GM18870 (cell line): ENCODE results near the gene RBP3.

ENCODE experiments used
- ATAC-seq: cut with Tn5 transposase; IDR thresholded peaks from one replicate; pipeline ENCODE4 v1.9.1; 2021; ENCODE audit warnings: moderate library complexity; ENCODE audit not compliant: unreplicated experiment

The RBP3 gene

DNA sequence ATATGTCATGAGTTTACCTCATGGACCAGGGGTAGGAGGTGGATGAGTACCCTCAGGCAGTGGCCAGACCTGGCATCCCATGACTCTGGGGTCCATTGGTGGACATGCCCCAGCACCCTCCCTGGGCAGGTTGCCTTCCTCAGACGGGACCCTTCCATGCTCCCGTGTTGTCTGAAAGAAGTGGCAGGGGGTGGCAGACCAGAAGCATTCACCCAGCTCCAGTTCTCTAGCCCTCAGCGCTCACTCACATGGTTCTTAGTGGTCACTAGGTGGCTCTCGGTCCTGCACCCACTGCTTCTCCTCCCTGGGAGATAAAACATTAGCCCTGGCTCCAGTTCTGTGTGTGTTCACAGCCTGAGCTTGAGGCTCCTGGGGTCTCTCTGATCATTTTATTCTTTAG, 6.0 kb downstream of the RBP3 start:
- no peak for ATAC-seq

DNA sequence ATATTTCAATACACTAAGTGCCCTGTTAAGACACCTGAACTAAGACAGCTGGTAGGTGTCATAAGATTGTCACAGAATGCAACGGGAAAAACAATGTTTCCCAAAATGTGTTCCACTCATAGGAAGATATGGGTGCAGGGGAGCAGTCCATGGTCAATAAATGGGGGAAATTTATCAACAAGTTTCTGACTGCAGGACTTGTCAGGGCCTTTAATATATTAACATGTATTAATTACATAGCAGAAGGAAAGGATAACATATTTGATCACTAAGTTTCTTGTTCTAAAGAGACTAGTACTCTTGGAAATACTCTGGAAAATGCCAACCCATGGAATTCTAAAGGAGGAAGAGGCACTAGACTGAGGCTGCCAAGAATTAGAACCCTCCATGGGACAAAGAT, 6.7 kb downstream of the RBP3 start:
- no peak for ATAC-seq

- no peak for ATAC-seq
Measured at GRCh38 chr10:47356708-47357107, 8.5 kb downstream of the RBP3 start.

- no peak for ATAC-seq
Measured at GRCh38 chr10:47357131-47357582, 9.0 kb downstream of the RBP3 start.

DNA sequence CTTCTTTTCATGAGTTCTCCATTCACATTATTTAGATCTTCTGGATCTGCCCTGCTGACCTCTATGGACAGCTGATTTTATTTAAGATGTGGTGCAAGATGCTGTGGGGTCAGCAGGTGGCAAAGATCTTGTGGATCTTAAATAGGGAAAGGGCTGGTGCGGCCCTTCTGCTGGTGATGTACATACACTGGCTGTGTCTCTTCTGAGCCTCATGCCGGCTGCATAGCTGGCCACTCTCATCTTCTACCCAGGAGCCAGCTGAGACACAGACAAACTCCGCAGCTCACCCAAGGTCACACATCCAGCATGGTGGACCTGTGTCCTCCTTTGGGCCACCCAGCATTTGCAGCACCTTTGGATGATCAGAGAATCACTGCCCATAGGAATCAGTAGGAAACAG, 9.7 kb downstream of the RBP3 start:
- ATAC-seq = no peak

- no peak for ATAC-seq
Measured at GRCh38 chr10:47358457-47358856, 10.3 kb downstream of the RBP3 start.

GRCh38 chr10:47359101-47359500, 10.9 kb downstream of the RBP3 start:
- ATAC-seq = no peak

DNA sequence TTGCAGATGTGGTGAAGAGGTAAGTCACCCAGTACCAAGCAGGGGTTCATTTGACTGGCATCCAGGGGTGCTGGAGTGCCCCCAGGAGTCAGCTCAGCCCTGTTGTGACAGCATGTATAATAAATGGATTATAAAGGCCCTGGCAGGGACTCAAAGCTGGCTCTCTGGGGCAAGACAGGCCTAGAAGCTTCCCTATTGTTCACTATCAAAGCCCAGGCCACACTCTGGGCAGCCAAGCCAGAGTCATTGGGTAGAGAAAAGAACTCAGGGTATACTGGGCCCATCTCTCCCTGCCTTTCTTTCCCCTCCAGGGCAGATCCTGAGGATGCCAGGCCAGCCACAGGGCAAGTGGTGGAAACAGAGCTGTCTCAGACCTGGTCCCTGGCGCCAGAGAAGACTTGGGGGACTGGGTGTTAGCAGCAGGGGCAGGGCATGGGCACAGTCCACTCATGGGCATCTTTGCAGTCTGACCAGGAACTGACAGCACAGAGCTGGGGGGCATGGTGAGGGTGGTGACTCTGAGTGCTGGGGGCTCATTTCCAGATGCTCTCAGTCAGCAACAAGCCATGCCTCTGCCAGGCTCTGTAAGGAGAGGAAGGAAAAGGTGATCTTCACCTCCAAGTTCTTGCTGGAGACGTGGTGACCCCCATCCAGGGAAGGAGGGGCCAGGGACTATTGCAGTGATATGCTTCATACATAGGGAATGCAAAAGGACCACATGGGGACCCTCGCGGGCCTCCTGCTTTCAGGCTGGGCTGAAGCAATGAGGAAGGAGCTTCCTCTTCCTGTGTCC, 11.7 kb downstream of the RBP3 start:
- no peak for ATAC-seq

DNA sequence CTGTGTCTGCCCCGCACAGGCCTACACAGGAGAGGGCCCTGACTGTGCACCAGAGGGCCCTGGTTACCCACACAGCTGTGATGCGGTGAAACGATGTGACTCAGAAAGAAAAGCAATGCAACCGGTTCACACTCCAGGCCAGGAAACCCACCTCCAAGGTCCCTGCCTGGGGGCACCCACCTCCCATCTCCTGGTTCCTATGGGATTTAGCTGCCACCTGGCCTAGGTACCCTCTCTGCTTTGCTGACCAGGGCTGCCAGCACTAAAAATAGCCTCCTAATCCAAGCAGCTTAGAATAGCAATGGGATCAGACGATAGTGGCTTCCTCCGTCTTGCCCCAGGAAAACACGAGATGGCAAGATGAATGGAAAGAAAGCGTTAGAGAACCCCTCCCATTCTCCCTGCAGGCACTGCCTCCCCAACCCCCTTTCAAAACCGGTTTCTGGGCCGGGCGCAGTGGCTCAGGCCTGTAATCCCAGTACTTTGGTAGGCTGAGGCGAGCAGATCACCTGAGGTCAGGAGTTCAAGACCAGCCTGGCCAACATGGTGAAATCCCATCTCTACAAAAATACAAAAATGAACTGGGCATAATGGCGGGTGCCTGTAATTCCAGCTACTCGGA, 12.4 kb downstream of the RBP3 start:
- ATAC-seq = no peak

DNA sequence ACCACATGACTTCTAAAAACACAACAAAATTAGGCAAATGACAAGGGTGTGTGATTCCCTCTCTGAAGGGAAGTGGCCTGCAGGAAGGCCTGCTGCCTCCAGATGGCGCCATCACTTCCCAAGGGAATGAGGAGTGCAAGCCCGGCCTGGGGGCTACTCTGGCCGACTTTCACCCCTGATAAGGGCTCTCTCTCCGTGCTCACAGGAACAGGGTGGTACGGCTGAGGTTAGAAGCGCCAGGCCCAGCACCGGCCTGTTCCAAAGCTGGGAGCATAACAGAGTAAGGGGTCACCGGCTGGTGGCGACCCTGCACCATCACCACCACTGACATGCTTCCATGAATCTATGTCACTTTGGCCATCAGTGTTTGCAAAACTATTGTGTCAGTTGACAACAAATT, 13.1 kb downstream of the RBP3 start:
- no peak for ATAC-seq

DNA sequence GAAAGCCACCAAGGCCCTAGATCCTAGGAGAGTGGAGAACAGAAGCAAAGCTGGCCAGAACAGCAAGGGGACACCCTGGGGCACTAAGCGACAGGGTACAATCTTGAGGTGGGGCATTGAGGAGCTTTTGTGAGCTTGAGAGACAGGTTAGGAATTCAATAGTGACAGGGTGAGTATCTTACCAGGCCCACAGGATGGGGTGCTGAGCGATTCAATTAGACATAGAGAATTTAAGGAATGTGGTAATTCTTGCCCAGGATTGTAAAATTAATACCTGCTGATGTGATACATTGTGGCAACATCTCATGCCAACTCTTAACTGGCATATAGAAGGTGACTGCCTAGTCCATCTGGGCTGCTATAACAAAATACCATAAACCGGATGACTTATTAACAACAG, 14.0 kb downstream of the RBP3 start:
- ATAC-seq = no peak

- no peak for ATAC-seq
Measured at GRCh38 chr10:47363781-47364180, 15.6 kb downstream of the RBP3 start.

DNA sequence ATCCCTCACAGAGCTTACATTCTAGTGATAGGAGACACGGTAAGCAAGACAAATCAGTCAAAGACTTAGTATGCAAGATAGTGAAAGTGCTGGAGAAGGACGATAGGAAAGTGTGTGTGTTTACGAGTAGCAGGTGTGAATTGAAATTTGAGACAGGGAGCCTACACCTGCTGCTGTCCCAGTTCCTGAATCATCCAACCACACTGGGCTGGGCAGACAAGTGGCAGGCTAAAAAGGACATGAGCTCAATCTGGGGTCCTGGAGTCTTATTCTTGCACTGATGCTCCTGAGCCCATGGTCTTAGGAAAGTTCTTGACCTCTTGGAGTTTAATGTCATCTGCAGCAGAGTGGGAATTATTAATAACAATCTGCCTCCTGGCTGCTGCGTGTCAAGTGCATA, 16.2 kb downstream of the RBP3 start:
- no peak for ATAC-seq

- ATAC-seq = no peak
Measured at GRCh38 chr10:47364911-47365310, 16.7 kb downstream of the RBP3 start.

GRCh38 chr10:47365431-47366180, 17.4 kb downstream of the RBP3 start:
- ATAC-seq = no peak

DNA sequence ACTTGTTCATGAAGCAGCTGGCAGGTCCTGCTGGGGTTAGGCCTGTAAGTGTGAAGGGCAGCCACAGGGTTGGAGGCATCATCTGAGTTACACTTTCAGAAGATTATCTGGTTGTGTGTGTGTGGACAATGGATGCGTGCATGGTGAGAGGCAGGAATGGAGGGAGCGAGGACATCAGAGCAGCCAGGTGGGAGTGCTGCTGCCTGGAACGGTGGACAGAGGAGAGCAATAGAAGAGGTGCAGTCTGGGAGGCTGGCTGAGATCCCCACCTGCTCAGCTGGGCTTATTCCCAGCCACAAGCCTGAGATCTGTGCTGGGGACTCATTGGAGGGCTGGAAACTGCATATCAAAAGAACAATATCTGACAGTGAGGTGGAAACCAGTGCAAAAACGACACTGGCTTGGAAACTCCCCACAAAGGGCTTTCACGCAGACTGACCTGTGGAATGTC, 18.0 kb downstream of the RBP3 start:
- ATAC-seq = no peak

DNA sequence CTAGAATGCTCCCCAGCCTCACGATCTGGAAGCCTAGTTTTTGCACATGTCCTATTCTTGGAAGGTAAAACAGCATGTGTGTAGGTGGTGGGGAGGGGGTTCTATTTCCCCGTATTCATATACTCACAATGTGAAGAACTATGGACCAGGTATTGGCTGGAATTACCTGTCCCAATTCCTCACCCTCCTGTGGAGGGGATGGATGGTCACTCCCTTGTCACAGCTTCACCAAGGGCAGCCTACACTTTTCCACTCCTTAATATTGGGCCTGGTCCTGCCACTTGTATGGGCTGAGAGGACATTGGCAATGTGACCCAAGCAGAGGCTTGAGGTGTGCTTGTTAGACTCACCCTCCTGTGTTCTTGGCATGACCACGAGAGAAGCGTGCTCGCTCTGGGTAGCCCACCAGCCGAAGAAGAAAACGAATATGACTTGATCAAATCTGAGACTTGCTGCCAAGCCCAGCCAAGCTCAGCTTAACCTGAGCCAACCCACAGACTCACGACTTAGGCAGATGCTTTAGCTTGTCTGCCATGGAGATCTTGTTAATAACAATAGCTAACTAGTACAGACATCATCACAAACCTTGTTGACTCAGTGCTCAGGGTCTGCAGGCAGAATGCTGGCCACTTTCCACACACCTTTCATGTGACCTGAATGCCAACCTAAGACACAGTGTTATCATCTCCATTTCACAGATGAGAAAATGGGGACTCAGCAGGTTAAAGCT, 18.7 kb downstream of the RBP3 start:
- ATAC-seq = no peak

DNA sequence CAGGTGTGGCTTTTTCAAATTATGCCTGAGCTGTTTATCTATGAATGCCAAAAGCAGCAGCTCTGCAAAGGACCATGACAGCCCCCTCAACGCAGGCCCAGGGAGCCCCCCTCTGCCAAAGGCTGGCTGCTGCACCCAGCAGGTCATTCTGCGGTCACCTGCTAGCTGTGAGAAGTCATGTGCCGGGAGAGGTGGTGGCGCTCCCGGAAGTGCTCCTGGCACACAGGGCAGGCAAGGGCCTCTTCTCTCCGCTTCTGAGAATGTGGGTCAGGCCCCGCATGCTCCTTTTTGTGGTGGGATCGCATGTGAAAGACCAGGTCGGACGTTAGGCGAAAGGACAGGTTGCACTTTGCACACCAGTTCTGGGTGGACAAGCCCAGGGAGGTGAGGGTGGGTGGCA, 19.5 kb downstream of the RBP3 start:
- ATAC-seq = no peak

DNA sequence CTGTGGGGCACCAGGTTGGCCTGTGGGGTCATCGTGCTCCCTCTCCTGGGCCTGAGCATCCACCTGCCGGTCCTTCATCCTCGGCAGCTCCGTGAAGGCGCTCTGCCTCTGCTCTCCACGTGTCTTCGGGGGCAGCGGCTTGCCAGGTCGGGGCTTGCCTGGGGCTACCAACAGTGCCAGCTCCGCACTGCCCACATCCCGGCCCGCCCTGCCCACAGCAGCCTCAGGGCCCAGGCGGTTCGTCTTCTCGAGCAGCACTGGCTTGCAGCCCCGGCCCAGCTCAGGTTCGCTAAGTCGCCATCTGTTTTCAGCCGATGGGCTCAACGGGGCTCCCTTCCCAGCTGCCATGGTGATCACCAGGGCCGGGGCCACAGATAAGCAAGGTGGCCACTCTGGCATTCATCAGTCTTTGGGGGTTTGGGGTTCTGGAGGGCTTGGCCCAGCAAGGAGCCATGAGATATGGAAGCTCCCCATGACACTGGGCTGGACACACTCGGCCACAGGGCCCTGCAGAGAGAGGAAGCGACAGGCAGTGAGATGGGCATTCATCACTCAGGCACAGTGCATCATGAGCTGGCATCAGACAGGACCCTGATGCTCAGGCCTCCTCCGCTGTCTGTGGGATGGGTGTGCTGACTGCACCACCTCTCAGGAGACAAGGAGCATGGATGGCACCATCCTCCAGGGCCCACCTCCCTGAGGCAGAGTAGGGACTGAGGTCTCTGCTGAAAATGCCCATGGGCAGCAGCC, 20.4 kb downstream of the RBP3 start:
- no peak for ATAC-seq

- no peak for ATAC-seq
Measured at GRCh38 chr10:47369251-47369894, 21.2 kb downstream of the RBP3 start.
